ENCODE data around the gene ABCA2.
"Not testable (repeated sequence)": the region's sequence is repeated elsewhere in the genome, so short reads cannot be mapped to it uniquely, and the experiment has no call there.

The ABCA2 gene

DNA sequence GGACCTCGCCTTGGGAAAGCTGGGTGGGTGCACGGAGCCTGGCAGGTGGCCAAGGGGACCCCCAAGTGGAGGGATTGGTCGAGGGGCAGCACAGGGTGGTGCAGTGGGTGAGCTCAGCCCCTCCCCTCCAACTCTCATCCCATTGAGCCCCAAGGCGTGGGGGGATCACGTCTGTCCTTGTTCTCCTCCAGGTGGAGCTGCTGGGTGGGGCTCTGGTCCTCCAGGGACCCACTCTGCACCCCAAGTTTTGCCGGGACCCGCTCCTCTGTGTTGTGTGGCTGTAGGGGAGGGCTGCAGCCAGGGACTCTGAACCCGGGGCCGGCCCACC, 7.4 kb upstream of the ABCA2 start:
- ATAC-seq: peak; percentile 46
- no peak for TF ChIP-seq TSHZ2 (CRISPR knock-in tag; IDR thresholded peaks at IDR 0.05)
- TF ChIP-seq ZNF70 (CRISPR knock-in tag; IDR thresholded peaks at IDR 0.05): no peak
- TF ChIP-seq ZNF565 (CRISPR knock-in tag; conservative IDR thresholded peaks at IDR 0.05; ENCODE audit: low read depth): no peak
- TF ChIP-seq POU6F1 (CRISPR knock-in tag; IDR thresholded peaks at IDR 0.05; ENCODE audit: borderline replicate concordance, low read depth): no peak
- no peak for TF ChIP-seq ESRRG (CRISPR knock-in tag; IDR thresholded peaks at IDR 0.05)
- TF ChIP-seq ZFP3 (CRISPR knock-in tag; IDR thresholded peaks at IDR 0.05): no peak
- no peak for TF ChIP-seq BACH2 (CRISPR knock-in tag; IDR thresholded peaks at IDR 0.05; ENCODE audit: borderline replicate concordance)
- no peak for TF ChIP-seq RARB (CRISPR knock-in tag; IDR thresholded peaks at IDR 0.05)
- TF ChIP-seq TOX (CRISPR knock-in tag; IDR thresholded peaks at IDR 0.05; ENCODE audit: borderline replicate concordance): no peak
- no peak for TF ChIP-seq ZNF8 (CRISPR knock-in tag; IDR thresholded peaks at IDR 0.05)

DNA sequence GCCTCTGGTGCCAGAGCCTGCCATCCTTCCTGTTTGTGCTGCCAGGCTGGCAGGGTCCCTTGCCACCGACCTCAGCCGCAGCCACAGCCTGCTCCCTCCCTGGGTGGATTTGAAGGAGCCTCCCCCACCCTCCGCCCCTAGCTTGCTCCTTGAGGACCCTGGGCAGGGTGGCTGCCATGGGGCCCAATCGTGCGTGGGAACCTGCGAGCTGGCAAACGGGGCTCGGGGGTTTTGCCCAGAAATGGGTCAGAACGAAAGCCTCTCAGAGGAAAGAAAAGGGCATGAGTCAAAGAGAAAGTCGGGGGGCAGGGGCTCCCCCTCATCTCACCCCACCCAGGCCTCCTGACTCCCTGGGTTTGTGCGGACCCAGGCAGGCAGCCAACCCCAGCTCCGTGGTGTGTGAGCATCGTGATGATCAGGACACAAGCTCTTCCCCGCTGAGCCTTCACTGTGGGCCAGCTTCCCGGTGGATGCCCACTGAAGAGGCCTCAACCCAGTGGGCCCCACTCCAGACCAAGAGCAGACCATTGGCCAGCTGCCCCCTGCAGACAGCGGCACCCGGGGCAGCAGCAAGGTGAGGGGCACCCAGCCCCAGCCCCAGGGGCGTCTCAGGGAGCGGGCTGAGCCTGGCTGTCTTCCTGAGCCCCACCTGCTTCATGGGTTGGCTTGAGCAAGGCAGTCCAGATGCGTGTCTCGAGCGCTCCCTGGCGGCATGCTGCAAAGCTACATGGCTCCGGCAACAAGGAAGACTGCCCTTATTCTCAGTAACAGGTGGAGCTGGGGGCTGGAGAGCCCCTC, 6.9 kb upstream of the ABCA2 start:
- peak; percentile 97 for ATAC-seq
- no peak for TF ChIP-seq PPARA (CRISPR knock-in tag; IDR thresholded peaks at IDR 0.05; ENCODE audit: borderline replicate concordance)

GRCh38 chr9:137034039-137034708, 6.1 kb upstream of the ABCA2 start:
- ATAC-seq: no peak
- TF ChIP-seq, protein P1, sequence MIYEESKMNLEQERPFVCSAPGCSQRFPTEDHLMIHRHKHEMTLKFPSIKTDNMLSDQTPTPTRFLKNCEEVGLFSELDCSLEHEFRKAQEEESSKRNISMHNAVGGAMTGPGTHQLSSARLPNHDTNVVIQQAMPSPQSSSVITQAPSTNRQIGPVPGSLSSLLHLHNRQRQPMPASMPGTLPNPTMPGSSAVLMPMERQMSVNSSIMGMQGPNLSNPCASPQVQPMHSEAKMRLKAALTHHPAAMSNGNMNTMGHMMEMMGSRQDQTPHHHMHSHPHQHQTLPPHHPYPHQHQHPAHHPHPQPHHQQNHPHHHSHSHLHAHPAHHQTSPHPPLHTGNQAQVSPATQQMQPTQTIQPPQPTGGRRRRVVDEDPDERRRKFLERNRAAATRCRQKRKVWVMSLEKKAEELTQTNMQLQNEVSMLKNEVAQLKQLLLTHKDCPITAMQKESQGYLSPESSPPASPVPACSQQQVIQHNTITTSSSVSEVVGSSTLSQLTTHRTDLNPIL (CRISPR knock-in tag; IDR thresholded peaks at IDR 0.05; ENCODE audit: low read depth): no peak
- TF ChIP-seq GLIS3 (CRISPR knock-in tag; IDR thresholded peaks at IDR 0.05): no peak
- TF ChIP-seq ZNF565 (CRISPR knock-in tag; conservative IDR thresholded peaks at IDR 0.05; ENCODE audit: low read depth): no peak
- no peak for TF ChIP-seq ZFP30 (CRISPR knock-in tag; IDR thresholded peaks at IDR 0.05)
- TF ChIP-seq ISL1 (CRISPR knock-in tag; IDR thresholded peaks at IDR 0.05): no peak
- TF ChIP-seq ZNF70 (CRISPR knock-in tag; IDR thresholded peaks at IDR 0.05): no peak
- TF ChIP-seq ESRRG (CRISPR knock-in tag; IDR thresholded peaks at IDR 0.05): no peak
- TF ChIP-seq ZFP3 (CRISPR knock-in tag; IDR thresholded peaks at IDR 0.05): no peak
- TF ChIP-seq BACH2 (CRISPR knock-in tag; IDR thresholded peaks at IDR 0.05; ENCODE audit: borderline replicate concordance): no peak
- TF ChIP-seq RARB (CRISPR knock-in tag; IDR thresholded peaks at IDR 0.05): no peak
- no peak for TF ChIP-seq PATZ1 (CRISPR knock-in tag; IDR thresholded peaks at IDR 0.05; ENCODE audit: borderline replicate concordance)

- ATAC-seq: not testable (repeated sequence)
These were observed 5.4 kb upstream of the ABCA2 start for GRCh38 chr9:137033481-137033880.

DNA sequence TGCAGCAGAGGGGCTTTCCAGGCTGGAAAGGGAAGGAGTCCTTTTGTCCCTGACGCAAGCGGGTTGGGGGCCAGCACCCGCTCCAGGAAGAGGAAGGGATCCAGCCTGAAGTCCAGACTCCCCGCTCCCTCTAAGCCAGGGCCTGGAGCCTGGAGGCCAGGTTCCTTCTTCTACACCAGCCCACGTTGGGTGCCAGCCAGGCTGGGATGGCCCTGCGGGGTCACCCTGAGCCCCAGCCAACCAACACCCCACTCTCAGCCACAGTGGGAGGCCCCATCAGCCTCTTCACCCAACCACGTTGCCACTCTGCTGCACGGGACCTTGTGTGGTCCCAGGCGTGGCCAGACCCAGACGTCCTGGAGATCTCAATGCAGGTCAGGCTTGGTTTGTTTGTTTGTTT, 4.8 kb upstream of the ABCA2 start:
- no peak for ATAC-seq
- TF ChIP-seq ARNTL (CRISPR knock-in tag; IDR thresholded peaks at IDR 0.05; ENCODE audit: borderline replicate concordance, low read depth) (no peak), ISL1 (CRISPR knock-in tag; IDR thresholded peaks at IDR 0.05) (no peak), ESRRG (CRISPR knock-in tag; IDR thresholded peaks at IDR 0.05) (no peak), ZNF565 (CRISPR knock-in tag; conservative IDR thresholded peaks at IDR 0.05; ENCODE audit: low read depth) (no peak), PATZ1 (CRISPR knock-in tag; IDR thresholded peaks at IDR 0.05; ENCODE audit: borderline replicate concordance) (no peak)
- TF ChIP-seq, protein P2, sequence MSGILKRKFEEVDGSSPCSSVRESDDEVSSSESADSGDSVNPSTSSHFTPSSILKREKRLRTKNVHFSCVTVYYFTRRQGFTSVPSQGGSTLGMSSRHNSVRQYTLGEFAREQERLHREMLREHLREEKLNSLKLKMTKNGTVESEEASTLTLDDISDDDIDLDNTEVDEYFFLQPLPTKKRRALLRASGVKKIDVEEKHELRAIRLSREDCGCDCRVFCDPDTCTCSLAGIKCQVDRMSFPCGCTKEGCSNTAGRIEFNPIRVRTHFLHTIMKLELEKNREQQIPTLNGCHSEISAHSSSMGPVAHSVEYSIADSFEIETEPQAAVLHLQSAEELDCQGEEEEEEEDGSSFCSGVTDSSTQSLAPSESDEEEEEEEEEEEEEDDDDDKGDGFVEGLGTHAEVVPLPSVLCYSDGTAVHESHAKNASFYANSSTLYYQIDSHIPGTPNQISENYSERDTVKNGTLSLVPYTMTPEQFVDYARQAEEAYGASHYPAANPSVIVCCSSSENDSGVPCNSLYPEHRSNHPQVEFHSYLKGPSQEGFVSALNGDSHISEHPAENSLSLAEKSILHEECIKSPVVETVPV (CRISPR knock-in tag; IDR thresholded peaks at IDR 0.05): no peak

All from SK-N-SH treated with all-trans-retinoic acid at 6 μM for 48 hours (cell line).